Neural cell (in vitro differentiated cells): ENCODE measurements around the gene AFF3. TPM values are rescaled to one million over a fixed set of nuclear protein-coding genes. Genes with fewer than 3 reads are reported as not detected.

ENCODE experiments used
- H2AFZ ChIP-seq: fragments of 200-600, 300-800 bp; sonication (generic), shearing (Covaris generic); 2 replicates; pipeline ENCODE4 v1.6.0; 2014; ENCODE audit warnings: low read depth, mild to moderate bottlenecking, antibody characterized with exemption, low read length, moderate library complexity
- H3F3A ChIP-seq: fragments of 200-600 bp; shearing (Covaris generic); 2 replicates; pipeline ENCODE4 v1.6.1; 2016; ENCODE audit warnings: mild to moderate bottlenecking, moderate library complexity, mixed read lengths, antibody characterized with exemption, low read length; ENCODE audit not compliant: insufficient read depth, poor library complexity, severe bottlenecking
- H3K27ac ChIP-seq: fragments of 200-600, 300-800 bp; sonication (generic), shearing (Covaris generic); 2 replicates; pipeline ENCODE4 v1.5.1; 2014; ENCODE audit warnings: mild to moderate bottlenecking, low read length, moderate library complexity
- H3K27me3 ChIP-seq: fragments of 300-800, 200-600 bp; sonication (generic), shearing (Covaris generic); 2 replicates; pipeline ENCODE4 v1.6.0; 2014; ENCODE audit warnings: mild to moderate bottlenecking, low read depth, low read length, moderate library complexity; ENCODE audit not compliant: insufficient read depth
- H3K36me3 ChIP-seq: fragments of 300-800, 200-600 bp; sonication (generic), shearing (Covaris generic); 2 replicates; pipeline ENCODE4 v1.5.1; 2014; ENCODE audit warnings: mild to moderate bottlenecking, antibody characterized with exemption, low read length, moderate library complexity; ENCODE audit not compliant: insufficient read depth
- H3K4me2 ChIP-seq: fragments of 300-800, 200-600 bp; sonication (generic), shearing (Covaris generic); 2 replicates; pipeline ENCODE4 v1.6.0; 2014; ENCODE audit warnings: mild to moderate bottlenecking, low read length
- H3K4me3 ChIP-seq: fragments of 300-800, 200-600 bp; sonication (generic), shearing (Covaris generic); 2 replicates; pipeline ENCODE4 v1.5.1; 2014; ENCODE audit warnings: mild to moderate bottlenecking, low read length, moderate library complexity
- H3K79me2 ChIP-seq: fragments of 200-600 bp; shearing (Covaris generic); replicated peaks from 2 replicates; pipeline ENCODE4 v1.6.0; 2014; ENCODE audit warnings: mild to moderate bottlenecking, low read length, moderate library complexity; ENCODE audit not compliant: insufficient read depth
- H3K9ac ChIP-seq: fragments of 300-800, 200-600 bp; sonication (generic), shearing (Covaris generic); 2 replicates; pipeline ENCODE4 v1.6.1; 2016; ENCODE audit warnings: mild to moderate bottlenecking, low read length, mixed read lengths
- H3K9me2 ChIP-seq: fragments of 200-600 bp; shearing (Covaris generic); 2 replicates; pipeline ENCODE4 v1.6.1; 2016; ENCODE audit warnings: mild to moderate bottlenecking, low read length, mixed read lengths; ENCODE audit not compliant: insufficient read depth
- H3K9me3 ChIP-seq: fragments of 200-600, 300-800 bp; sonication (generic), shearing (Covaris generic); 2 replicates; pipeline ENCODE4 v1.6.1; 2016; ENCODE audit warnings: mild to moderate bottlenecking, mixed run types, low read length, moderate library complexity, mixed read lengths
- H4K20me1 ChIP-seq: fragments of 200-600 bp; shearing (Covaris generic); 2 replicates; pipeline ENCODE4 v1.6.1; 2016; ENCODE audit warnings: mild to moderate bottlenecking, mixed run types; ENCODE audit not compliant: insufficient read depth
- EP300 ChIP-seq: fragments of 450-650 bp; conservative IDR thresholded peaks from 2 replicates; pipeline ENCODE4 v1.6.1; 2014; ENCODE audit warnings: antibody characterized with exemption, mild to moderate bottlenecking, moderate library complexity; ENCODE audit not compliant: poor library complexity, severe bottlenecking
- EZH2 ChIP-seq: fragments of 200-600, 300-800 bp; shearing (Covaris generic), sonication (generic); IDR thresholded peaks from 2 replicates; pipeline ENCODE4 v1.6.1; 2014; ENCODE audit warnings: antibody characterized with exemption, low read length, borderline replicate concordance, mild to moderate bottlenecking; ENCODE audit not compliant: insufficient read depth, poor library complexity, severe bottlenecking
- MXI1 ChIP-seq: fragments of 450-650 bp; conservative IDR thresholded peaks from 2 replicates; pipeline ENCODE4 v1.6.1; 2014; ENCODE audit warnings: antibody characterized with exemption, mild to moderate bottlenecking; ENCODE audit not compliant: poor library complexity, severe bottlenecking
- POLR2AphosphoS5 ChIP-seq: IDR thresholded peaks from 2 replicates; pipeline ENCODE4 v1.6.1; 2012
- RAD21 ChIP-seq: fragments of 450-650 bp; conservative IDR thresholded peaks from 2 replicates; pipeline ENCODE4 v1.6.1; 2014; ENCODE audit warnings: antibody characterized with exemption, mild to moderate bottlenecking, moderate library complexity
- SMC3 ChIP-seq: fragments of 450-650 bp; conservative IDR thresholded peaks from 2 replicates; pipeline ENCODE4 v1.6.1; 2014; ENCODE audit warnings: antibody characterized with exemption, mild to moderate bottlenecking, moderate library complexity; ENCODE audit not compliant: poor library complexity
- TAF1 ChIP-seq: IDR thresholded peaks from 2 replicates; pipeline ENCODE4 v1.6.1; 2012; ENCODE audit warnings: low read depth
- polyA plus RNA-seq: library from polyadenylated mRNA; depleted of rRNA; stranded (reverse); fragments of >200 nt; gene quantifications from 2 replicates; pipeline ENCODE4 v1.2.3, GENCODE V29; 2014
- TF ChIP-seq, protein P1 (sequence below): IDR thresholded peaks from 2 replicates; pipeline ENCODE4 v1.6.1; 2012; ENCODE audit warnings: borderline replicate concordance
- TF ChIP-seq, protein P2 (sequence below): fragments of 450-650 bp; IDR thresholded peaks from 2 replicates; pipeline ENCODE4 v1.5.1; 2014; ENCODE audit warnings: antibody characterized with exemption, mild to moderate bottlenecking, moderate library complexity; ENCODE audit not compliant: poor library complexity, severe bottlenecking

Gene AFF3
- polyA plus RNA-seq, 1 donor from 2014 or later, result 5.1 TPM

DNA sequence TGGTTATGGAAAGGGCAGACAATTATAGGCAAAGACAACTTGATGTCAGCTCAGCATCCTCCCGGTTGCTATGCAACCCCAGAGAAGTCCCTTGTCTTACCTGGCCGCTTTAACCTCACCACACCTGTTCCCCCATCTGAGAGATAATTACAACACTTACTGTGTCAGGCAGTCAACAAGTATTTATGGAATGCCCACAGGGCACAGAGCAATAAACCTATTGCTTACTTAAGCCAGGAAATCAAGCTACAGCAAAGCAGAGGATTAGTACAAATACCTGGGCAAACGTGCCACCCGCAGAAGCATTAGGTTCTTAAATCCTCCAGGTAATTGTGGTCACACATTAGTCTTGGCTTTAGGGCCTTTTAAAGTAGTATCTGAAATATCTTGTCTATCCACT, 332.2 kb downstream of the AFF3 start:
- H3K9ac ChIP-seq, result no peak overlapping the region
- no peak overlapping the region for H3K4me3 ChIP-seq
- no peak overlapping the region for H3K4me2 ChIP-seq
- H3K27ac ChIP-seq, result no peak overlapping the region
- TF ChIP-seq EZH2 (no peak), POLR2AphosphoS5 (no peak), RAD21 (no peak), EP300 (no peak), TAF1 (no peak), SMC3 (no peak), MXI1 (no peak)
- TF ChIP-seq, protein P1, sequence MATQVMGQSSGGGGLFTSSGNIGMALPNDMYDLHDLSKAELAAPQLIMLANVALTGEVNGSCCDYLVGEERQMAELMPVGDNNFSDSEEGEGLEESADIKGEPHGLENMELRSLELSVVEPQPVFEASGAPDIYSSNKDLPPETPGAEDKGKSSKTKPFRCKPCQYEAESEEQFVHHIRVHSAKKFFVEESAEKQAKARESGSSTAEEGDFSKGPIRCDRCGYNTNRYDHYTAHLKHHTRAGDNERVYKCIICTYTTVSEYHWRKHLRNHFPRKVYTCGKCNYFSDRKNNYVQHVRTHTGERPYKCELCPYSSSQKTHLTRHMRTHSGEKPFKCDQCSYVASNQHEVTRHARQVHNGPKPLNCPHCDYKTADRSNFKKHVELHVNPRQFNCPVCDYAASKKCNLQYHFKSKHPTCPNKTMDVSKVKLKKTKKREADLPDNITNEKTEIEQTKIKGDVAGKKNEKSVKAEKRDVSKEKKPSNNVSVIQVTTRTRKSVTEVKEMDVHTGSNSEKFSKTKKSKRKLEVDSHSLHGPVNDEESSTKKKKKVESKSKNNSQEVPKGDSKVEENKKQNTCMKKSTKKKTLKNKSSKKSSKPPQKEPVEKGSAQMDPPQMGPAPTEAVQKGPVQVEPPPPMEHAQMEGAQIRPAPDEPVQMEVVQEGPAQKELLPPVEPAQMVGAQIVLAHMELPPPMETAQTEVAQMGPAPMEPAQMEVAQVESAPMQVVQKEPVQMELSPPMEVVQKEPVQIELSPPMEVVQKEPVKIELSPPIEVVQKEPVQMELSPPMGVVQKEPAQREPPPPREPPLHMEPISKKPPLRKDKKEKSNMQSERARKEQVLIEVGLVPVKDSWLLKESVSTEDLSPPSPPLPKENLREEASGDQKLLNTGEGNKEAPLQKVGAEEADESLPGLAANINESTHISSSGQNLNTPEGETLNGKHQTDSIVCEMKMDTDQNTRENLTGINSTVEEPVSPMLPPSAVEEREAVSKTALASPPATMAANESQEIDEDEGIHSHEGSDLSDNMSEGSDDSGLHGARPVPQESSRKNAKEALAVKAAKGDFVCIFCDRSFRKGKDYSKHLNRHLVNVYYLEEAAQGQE, result no peak
- TF ChIP-seq, protein P2, sequence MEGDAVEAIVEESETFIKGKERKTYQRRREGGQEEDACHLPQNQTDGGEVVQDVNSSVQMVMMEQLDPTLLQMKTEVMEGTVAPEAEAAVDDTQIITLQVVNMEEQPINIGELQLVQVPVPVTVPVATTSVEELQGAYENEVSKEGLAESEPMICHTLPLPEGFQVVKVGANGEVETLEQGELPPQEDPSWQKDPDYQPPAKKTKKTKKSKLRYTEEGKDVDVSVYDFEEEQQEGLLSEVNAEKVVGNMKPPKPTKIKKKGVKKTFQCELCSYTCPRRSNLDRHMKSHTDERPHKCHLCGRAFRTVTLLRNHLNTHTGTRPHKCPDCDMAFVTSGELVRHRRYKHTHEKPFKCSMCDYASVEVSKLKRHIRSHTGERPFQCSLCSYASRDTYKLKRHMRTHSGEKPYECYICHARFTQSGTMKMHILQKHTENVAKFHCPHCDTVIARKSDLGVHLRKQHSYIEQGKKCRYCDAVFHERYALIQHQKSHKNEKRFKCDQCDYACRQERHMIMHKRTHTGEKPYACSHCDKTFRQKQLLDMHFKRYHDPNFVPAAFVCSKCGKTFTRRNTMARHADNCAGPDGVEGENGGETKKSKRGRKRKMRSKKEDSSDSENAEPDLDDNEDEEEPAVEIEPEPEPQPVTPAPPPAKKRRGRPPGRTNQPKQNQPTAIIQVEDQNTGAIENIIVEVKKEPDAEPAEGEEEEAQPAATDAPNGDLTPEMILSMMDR, result no peak
- H3K9me2 ChIP-seq, result no peaks in the 10 kb centered on the region
- H3K36me3 ChIP-seq, result no peaks in the 10 kb centered on the region
- no peak overlapping the region for H2AFZ ChIP-seq
- H3F3A ChIP-seq, result peaks cover 3% of the 10 kb centered on the region
- H4K20me1 ChIP-seq, result no peaks in the 10 kb centered on the region
- H3K9me3 ChIP-seq, result no peaks in the 10 kb centered on the region
- no peaks in the 10 kb centered on the region for H3K79me2 ChIP-seq
- H3K27me3 ChIP-seq, result no peaks in the 10 kb centered on the region

DNA sequence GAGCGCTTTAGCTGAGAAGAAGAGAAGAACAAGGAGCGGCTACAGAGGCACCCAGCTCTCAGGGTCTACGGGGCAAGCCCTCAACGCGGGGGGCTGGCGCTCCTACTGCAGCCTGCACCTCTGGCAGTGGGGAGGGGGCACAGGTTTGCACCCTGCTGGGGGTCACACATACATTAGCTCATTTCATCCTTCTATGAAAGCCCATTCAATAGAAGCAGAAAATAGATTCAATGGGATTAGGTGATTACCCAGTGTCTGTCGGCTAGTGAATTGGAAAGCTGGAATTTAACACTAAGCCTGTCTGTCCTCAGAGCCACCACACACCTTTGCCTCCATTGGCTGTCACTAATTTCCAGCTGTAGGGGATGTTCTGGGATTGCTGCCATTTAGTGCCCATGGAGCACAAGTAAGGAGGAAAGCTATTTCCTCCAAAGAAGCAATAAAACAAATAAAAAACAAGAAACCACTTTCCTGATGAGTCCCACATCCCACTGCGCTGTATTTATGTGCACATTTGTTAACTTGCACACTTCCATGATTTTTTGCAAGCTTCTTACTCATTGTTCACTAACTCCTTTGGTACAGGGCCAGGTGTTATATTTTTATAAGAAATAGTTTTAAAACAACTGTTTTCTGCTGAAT, 333.0 kb downstream of the AFF3 start:
- Histone ChIP-seq H3F3A (peaks cover 3% of the 10 kb centered on the region), H3K79me2 (no peaks in the 10 kb centered on the region), H3K27me3 (no peaks in the 10 kb centered on the region), H3K4me2 (no peak overlapping the region), H4K20me1 (no peaks in the 10 kb centered on the region), H3K27ac (no peak overlapping the region), H3K36me3 (no peaks in the 10 kb centered on the region), H3K4me3 (no peak overlapping the region), H2AFZ (no peak overlapping the region), H3K9me3 (no peaks in the 10 kb centered on the region), H3K9ac (no peak overlapping the region), H3K9me2 (no peaks in the 10 kb centered on the region)
- no peak for TF ChIP-seq POLR2AphosphoS5
- TF ChIP-seq, protein P1, result no peak
- no peak for TF ChIP-seq TAF1
- TF ChIP-seq EZH2, result no peak
- no peak for TF ChIP-seq SMC3
- TF ChIP-seq, protein P2, result no peak
- no peak for TF ChIP-seq EP300
